NCI-H1092 (cell line): ENCODE data around the gene CFAP43.
"Not testable (repeated sequence)": the region's sequence is repeated elsewhere in the genome, so short reads cannot be mapped to it uniquely, and the experiment has no call there.

Experiments
- DNase-seq: peaks from one replicate; lab custom pipeline; 2025; lab: John Stamatoyannopoulos, UW

Gene CFAP43

DNA sequence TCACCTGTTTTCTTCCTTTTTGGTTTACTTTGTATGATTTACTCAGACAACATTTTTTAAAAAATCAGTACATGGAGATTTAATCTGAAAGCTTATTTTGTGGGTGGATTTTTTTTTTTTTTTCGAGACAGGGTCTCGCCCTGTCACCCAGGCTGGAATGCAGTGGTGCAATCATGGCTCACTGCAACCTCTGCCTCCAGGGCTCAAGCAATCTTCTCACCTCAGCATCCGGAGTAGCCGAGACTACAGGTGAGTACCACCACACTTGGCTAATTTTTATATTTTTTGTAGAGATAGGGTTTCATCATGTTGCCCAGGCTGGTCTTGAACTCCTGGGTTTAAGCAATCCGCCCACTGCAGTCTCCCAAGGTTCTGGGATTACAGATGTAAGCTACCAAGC, 25.1 kb upstream of the CFAP43 start:
- no peak for DNase-seq

DNA sequence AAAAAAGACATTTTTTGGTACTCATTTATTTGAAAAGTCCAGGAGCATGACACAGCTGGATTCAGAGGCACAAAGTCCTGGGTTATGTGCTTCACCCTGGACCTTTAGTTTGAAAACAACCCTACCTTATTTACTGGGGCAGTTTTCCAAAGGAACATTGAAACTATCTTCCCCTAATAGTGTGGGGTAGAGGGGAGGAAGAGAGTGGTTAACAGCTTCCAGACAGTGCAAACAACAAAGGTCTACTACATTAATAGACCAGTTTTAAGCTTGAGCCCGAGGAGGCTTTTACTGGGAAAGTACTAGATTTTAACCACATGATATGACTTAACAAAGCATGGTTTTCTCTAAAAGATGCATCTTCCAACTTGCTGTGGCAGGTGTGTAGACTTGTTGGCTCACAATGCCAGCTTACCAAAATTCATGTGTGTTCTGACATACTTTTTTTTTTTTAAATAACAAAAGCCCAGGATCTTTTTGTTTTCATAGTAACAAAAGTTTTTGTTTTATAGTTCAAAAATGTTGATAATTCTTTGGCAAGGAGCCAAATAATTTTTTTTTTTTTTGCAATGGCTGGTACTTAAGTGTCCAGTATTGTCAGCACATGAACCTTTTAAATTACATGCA, 24.3 kb upstream of the CFAP43 start:
- no peak for DNase-seq

GRCh38 chr10:104255311-104255981, 23.3 kb upstream of the CFAP43 start:
- no peak for DNase-seq

- DNase-seq: no peak
Measured at GRCh38 chr10:104254493-104255310, 22.5 kb upstream of the CFAP43 start, which contains the start of gene GSTO1. Gene GSTO1, plus strand, starts transcription at chr10:104254892. Its CDS starts 37 bp downstream, at chr10:104254929.

GRCh38 chr10:104253606-104254410, 21.6 kb upstream of the CFAP43 start:
- no peak for DNase-seq

DNA sequence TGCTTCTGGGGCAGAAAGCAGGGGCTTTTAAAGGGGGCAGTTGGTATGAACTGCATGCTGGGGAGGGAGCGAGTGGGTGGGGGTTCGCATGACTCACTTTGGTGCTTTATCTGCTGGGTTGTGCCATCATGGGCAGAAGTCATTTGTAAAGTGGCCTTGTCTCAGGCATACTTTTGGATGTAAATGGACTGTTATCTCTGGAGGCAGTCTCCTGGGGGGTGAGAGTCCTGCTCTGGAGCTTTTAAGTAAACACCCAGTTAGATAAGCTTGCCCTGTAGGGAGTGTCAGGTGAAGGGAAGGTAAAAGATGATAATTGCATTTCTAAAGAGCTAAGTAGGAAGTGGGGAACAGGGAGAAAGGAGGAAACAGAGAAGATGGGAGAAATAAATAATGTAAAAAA, 20.9 kb upstream of the CFAP43 start:
- DNase-seq: no peak

DNA sequence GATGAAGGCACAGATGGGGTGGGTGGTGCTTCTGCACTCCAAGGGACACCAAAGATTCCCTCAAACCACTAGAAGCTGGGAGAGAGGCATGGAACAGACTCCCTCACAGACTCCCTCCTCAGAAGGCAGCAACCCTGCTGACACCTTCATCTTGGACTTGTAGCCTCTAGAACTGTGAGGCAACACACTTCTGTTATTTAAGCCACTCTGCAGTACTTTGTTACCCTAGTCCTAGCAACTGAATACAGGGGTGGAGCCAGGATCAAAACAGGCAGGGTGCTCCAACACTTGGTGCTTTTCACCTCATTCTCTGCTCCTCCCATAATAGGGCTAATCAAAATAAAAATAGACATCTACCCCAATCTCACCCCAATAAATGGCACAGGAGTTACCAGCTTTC, 20.2 kb upstream of the CFAP43 start:
- no peak for DNase-seq

DNA sequence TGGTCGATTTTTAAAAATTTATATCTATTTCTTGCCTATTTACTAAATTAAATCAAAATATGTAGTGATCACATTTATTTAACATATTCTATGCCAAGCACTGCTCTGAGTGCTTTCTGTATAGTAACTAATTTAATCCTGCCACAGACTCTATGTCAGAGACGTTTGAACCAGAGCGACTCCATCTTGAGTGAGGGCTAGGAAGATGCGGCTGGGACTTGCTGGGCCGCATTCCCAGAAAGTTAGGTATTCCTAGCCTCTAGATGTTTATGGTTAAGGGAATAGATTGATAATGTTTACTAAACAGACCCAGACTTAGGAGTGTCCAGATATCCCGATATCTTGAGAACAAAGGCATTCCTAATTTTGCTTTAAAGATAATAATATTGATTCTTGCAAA, 19.3 kb upstream of the CFAP43 start:
- DNase-seq: no peak

- no peak for DNase-seq
Measured at GRCh38 chr10:104250371-104250770, 18.2 kb upstream of the CFAP43 start.

GRCh38 chr10:104248931-104249330, 16.8 kb upstream of the CFAP43 start:
- not testable (repeated sequence) for DNase-seq

DNA sequence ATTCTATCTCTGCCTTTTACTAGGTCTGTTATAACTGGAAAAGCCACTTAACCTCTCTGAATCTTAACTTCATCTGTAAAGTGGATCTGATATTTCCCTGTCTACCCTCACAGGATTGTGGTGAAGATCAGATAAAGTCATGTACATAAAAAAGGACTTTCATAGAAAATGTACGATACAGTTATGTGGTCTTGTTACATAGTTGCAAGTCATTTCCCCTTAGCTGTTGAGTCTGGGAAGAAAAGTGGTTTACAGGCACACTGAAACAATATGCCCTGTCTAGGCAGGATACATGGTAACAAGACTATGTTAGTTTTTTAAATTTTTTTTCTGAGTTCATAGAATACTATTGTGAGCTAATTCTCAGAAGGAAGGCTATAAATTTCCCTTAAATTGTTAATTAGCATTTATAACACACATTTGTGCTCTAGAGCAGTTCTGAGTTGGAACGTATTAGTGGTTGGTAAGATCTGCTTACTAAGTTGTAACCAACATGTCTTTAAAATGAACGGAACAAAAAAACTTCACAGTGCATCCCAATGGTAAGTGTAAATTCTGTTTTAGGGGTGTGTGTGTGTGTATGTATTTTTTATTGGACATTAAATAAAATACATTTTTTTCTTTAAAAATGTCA, 15.5 kb upstream of the CFAP43 start:
- DNase-seq: no peak

DNA sequence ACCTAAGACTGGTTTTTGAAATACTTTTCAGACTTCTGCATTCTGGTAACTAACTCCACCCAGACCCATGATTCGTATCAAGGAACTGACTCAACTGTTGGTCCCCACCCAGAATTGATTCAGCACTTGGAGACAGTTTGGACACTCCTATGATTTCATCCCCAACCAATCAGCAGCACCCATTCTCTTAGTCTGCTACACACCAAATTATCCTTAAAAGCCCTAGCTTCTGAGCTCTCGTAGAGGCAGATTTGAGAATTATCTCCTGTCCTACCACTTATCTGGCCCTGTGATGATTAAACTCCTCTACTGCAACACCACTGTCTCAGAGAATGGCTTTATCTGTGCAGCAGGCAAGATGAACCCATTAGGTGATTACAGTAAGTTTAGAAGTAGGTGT, 14.8 kb upstream of the CFAP43 start:
- DNase-seq: no peak

GRCh38 chr10:104245066-104245632, 13.0 kb upstream of the CFAP43 start:
- no peak for DNase-seq

DNA sequence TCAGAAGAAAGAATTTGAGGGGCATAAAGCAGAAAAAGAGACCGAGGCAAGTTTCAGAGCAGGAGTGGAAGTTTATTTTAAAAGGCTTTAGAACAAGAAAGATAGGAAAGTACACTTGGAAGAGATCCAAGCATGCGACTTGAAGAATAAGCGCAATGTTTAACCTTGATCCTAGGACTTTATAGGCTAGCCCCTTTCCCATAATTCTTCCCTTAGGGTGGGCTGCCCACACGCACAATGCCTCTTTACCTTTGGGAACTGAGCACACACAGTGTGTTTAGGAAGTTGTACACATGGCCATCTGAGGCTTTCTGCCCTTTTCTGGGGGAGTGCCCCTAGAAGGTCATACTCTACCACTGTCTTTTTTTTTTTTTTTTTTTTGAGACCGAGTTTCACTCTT, 11.3 kb upstream of the CFAP43 start:
- no peak for DNase-seq

GRCh38 chr10:104243009-104243408, 10.8 kb upstream of the CFAP43 start:
- DNase-seq: not testable (repeated sequence)

DNA sequence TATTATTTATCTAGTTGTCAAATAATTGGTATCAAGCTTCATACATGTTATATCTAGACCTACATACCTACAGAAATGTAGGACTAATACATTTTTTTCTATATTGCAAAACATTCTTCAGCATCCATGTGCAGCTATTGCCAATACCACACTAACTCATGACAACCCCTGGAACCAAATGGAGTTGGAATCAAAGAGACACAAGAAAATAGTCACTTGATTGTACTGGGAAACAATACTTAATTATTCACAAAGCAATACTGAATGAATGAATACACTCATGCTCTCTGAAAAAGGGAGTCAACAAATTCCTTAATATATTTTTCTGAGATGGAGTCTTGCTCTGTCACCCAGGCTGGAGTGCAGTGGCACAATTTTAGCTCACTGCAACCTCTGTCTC, 10.4 kb upstream of the CFAP43 start:
- DNase-seq: no peak

GRCh38 chr10:104240078-104240477, 7.9 kb upstream of the CFAP43 start:
- DNase-seq: no peak

GRCh38 chr10:104235801-104236200, 3.6 kb upstream of the CFAP43 start:
- DNase-seq: no peak

GRCh38 chr10:104234934-104235333, 2.8 kb upstream of the CFAP43 start:
- no peak for DNase-seq

GRCh38 chr10:104233817-104234216, 1.7 kb upstream of the CFAP43 start:
- DNase-seq: no peak

- no peak for DNase-seq
Measured at GRCh38 chr10:104232613-104233102, 494 bp upstream of the CFAP43 start.
